Activated CD8-positive, alpha-beta memory T cell treated with anti-CD3 and anti-CD28 coated beads, Interleukin-2, amount 50 U/mL, for 1 hour (primary cell): ENCODE measurements around the gene PPP3CA.
"Not testable (repeated sequence)": the region's sequence is repeated elsewhere in the genome, so short reads cannot be mapped to it uniquely, and the experiment has no call there.

Experiments used
- DNase-seq: peaks from one replicate; pipeline ENCODE4 v3.0.0-alpha.2; 2020; ENCODE audit errors: extremely low read depth

Gene PPP3CA

GRCh38 chr4:101009471-101009870 is 337.9 kb downstream of the PPP3CA start:
- no peak for DNase-seq

DNA sequence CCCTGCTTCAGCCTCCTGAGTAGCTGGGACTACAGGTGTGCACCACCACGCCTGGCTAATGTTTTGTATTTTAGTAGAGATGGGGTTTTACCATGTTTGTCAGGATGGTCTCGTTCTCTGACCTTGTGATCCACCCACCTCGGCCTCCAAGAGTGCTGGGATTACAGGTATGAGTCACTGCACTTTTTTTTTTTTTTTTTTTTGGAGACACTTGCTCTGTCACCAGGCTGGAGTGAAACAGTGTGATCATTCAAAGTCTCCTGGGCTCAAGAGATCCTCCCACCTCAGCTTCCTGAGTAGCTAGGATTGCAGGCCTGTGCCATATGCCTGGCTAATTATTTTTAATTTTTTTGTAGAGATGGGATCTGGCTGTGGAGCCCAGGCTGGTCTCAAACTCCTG is 338.8 kb downstream of the PPP3CA start:
- DNase-seq: no peak

DNA sequence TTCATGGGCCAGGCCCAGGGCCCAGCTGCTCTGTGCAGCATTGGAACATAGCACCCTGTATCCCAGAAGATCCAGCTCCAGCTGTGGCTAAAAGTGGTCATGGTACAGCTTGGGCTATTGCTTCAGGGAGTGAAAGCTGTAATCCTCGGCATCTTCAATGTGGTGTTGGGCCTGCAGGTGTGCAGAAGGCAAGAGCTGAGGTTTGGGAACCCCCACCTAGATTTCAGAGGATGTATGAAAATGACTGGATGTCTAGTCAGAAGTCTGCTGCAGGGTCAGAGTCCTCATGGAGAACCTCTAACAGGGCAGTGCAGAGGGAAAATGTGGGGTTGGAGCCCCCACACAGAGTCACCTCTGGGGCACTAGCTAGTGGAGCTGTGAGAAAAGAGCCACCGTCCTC is 341.7 kb downstream of the PPP3CA start:
- DNase-seq: no peak

- no peak for DNase-seq
Observed at GRCh38 chr4:101000496-101000895, 346.8 kb downstream of the PPP3CA start.

DNA sequence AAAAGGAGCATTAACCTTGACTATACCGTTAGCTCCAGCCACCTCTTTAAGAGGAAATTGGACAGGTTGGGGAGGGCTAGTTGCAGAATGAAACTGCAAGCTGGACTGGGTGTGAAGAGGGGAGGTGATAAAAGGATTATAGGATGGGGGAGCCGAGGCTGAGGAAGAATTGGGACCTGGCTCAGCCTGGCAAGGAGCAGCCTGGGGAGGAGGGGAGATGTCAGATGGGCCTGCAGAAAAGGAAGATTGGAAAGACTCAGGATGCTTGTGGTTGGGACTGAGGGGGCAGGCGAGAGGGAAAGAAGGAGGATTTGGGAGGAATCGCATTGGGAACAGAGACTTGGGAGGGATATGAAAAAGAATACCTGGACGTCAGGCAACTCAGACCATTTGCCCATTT is 351.7 kb downstream of the PPP3CA start:
- DNase-seq: no peak

DNA sequence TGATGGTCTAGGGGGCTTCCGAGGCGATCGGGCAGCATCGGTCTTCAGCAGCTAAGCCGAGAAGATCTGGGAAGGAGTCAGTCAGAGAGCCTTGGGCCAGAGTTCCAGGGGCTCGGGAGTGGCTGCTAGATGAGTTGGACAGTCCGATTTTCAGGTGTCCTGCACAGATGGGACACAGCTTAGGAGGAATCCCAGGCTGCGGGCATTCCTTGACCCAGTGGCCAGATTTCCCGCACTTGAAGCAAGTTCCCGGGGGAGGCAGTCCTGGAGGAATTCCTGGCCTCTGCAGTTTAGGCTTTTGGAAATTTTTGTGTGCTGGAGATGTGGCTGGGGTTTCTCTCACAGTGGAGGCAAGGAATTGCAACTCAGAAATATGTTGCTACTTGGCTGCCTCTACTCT is 352.3 kb downstream of the PPP3CA start:
- DNase-seq: not testable (repeated sequence)

GRCh38 chr4:100991332-100992069 is 355.8 kb downstream of the PPP3CA start:
- not testable (repeated sequence) for DNase-seq

GRCh38 chr4:100989401-100989800 is 357.9 kb downstream of the PPP3CA start:
- no peak for DNase-seq

DNA sequence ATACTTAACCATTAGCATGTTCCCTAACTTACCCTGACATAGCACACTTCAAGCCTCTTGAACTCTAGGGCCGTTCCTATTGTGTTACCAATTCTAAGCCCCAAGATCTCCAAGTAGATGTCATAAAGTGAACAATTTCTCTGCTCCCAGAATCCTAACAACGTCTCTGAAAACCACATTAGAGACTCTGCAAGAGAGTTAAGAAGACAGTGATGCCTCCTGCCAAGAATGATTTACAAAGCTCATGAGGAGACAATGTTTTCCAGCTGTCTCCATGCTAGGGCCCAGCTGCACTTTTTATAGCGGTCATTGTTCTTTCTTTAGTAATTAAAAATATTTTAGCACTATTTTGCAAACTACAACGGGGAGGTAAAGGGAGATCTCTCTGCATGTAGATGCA is 358.4 kb downstream of the PPP3CA start:
- no peak for DNase-seq

- DNase-seq: no peak
Observed at GRCh38 chr4:100986360-100986868, 360.9 kb downstream of the PPP3CA start.

DNA sequence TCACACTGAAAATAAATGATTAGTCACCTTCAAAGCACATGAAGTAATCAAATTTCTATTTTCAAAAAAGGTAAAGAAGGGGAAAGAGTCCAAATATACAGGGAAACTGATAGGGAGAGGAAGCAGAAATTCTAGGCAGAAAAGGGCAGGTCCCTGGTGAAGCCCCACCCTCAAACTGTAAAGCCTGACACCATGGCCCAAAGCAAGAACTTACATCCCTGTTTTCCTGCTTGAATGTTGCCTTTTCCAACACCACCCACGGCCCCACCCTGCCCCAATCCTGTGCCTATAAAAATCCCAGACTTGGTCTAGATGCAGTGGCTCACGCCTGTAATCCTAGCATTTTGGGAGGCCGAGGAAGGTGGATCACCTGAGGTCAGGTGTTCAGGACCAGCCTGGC is 361.8 kb downstream of the PPP3CA start:
- no peak for DNase-seq

DNA sequence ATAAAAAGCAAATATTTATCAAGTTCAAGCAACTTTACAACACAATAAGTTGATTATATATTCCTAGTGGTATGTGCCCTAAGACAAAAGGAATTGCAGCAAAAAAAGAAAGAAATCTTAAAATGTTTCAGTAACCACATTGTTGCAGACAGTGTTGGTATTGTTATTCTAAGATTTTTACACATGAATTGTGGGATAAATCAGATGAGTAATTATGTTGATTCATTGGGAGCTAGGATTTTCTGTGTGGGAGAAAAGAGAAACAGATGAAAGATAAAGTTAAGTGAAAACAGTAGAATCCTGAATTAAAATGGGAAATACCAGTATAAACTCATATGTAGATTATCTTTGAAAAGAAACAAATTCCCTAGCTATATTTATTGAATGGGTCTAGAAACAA is 362.4 kb downstream of the PPP3CA start:
- DNase-seq: no peak

DNA sequence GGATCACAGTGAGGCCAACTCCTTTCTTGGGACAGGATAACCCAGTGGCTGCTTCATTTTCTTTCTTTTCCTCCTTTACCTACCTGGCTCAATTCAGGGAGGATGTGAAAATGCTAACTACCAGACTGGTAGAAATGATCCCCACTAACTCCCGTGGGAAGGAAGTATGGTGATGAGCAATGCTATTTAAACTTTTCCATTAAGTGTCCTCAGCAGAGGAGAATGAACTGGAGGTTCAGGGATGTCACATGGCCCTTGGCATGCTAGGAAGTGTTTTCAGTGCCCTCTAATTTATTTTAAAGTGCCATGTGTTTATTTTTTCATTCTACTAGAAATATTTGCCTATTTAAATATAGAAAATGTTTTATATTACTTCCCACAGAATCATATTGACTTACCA is 363.9 kb downstream of the PPP3CA start:
- no peak for DNase-seq

DNA sequence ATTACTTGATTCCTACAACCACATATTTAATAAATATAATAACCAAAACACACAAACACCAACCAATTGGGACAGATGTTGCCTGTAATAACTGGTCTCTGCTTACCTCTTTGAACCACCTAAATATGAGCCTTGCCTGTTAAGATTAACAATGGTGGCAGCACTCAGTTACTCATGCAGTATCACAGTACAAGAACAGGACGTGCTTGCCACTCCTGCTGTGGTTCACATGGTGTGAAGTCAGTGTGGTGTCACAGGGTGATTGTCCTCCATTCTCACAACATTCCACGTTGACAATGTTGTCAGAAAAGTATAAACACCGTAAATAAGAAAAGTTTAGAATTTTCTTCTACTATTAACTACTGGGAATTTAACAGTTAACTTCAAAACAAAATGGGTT is 365.0 kb downstream of the PPP3CA start:
- DNase-seq: no peak

DNA sequence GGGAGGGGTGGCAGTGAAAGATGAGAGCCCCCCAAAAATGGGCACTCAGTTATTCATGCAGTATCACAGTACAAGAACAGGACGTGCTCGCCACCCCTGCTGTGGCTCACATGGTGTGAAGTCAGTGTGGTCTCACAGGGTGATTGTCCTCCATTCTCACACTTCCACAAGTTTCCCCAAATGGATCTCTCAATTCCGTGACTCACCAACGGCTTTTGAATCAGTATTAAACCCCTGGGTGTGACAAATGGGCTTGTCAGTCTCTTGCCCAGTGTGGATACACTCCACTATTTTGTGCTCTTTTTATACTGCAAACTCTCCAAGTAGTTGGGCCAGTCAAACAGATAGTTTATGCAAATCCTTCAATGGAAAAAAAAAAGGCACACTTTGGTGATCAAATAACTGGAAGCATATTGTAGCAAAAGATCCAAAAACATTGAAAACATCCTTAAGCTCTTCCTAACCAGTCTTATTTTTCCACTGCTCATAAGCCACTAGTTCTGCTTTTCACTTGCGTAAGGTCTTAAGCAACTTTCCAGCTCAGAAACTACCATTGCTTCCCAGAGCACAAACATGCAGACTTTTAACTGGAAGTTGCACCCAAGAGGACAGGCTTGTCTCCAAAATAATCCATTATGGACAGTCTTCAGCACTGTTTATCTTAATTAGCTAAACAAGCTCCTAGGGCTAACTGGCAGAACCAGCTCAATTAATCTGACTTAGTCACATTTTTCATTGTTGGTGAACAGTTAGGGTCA is 365.7 kb downstream of the PPP3CA start:
- no peak for DNase-seq

GRCh38 chr4:100979736-100980135 is 367.6 kb downstream of the PPP3CA start:
- DNase-seq: no peak

DNA sequence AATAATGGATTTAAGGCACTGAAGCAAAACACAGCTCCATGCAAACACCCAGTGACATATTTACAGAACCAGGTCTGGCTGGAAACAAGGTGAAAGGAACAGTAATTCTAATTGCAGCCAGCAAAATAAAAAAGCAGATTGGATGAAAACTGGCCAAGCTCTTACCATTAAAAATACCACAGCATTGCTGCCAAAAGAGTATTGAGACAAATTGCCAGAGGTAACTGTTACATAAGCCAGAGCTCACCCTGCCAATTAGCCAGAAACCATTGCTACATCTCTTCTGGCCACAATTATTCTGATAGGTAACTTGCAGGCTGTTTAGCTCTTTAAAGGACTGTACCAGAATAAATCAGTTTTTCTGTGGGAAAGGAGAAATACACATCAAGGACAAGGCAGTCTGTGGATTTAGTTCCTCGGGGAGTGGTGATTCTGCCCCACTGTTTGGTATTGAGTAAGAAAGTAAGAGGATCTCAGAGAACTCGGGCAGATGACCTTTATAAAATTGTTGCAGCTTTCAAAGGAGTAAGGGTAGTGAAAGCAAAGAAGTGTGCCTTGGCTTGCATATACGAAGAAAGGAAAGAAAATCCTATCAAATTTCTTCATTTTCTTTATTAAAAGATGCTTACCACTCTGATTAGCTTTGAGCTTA is 369.5 kb downstream of the PPP3CA start:
- DNase-seq: no peak

DNA sequence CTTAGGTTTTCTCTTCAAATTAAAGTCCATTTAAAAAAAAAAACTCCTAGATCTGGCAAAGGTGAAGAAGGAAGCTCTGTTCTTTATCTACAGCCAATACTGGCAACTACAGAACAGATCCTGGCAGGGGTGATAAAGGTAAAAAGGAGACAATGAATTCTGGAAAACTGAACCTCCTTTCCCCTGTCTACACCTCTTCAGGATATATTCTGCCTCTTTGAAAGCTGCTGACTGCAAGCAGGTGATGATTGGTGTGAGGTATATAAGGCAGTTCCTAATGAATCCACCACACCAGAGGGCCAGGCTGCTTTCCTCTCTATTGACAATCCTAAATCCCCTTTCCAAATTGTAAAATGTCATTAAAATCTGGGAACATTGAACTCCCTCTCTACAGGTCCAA is 370.1 kb downstream of the PPP3CA start:
- DNase-seq: no peak
